Uterus (tissue), 2 donors: Measurements from ENCODE around the gene DHX34.

Source experiments
- CTCF ChIP-seq, 4 experiments: fragments of 200-600 bp in 2 of 4; fragments of 450-650 bp in 2 of 4; sonication (generic) in 2 of 4; IDR thresholded peaks; one replicate each; pipeline ENCODE4 v1.5.1; 2016 to 2019; ENCODE audit warnings: antibody characterized with exemption in 4 of 4, mild to moderate bottlenecking in 2 of 4, moderate library complexity in 1 of 4
- POLR2A ChIP-seq, 2 donors: fragments of 450-650 bp; IDR thresholded peaks; one replicate each; pipeline ENCODE4 v1.6.1; 2016; ENCODE audit warnings: antibody characterized with exemption in 2 of 2, mild to moderate bottlenecking in 1 of 2, moderate library complexity in 1 of 2

- TF ChIP-seq CTCF (IDR thresholded peaks at IDR 0.05), result no peak
- no peak for TF ChIP-seq POLR2A (IDR thresholded peaks at IDR 0.05)
Observed at GRCh38 chr19:47406711-47407416, 57.7 kb downstream of the DHX34 start.
